Nephron (organoid): ENCODE results near the gene ARHGDIA.
A peak's percentile ranks its signal among the peaks of the same experiment; 100 is the strongest.

Experiments
- H3K27ac Mint-ChIP-seq, 3 experiments: 2 replicates each; pipeline ENCODE4 v1.8.0; 2020; ENCODE audit warnings: mixed read lengths in 3 of 3, mild to moderate bottlenecking in 2 of 3, moderate library complexity in 1 of 3
- H3K27me3 Mint-ChIP-seq: 2 replicates; pipeline ENCODE4 v1.8.0; 2021; ENCODE audit warnings: low read depth, mild to moderate bottlenecking, moderate library complexity, mixed read lengths
- H3K36me3 Mint-ChIP-seq: 2 replicates; pipeline ENCODE4 v1.8.0; 2020; ENCODE audit warnings: low read depth, mixed read lengths
- H3K4me1 Mint-ChIP-seq: 2 replicates; pipeline ENCODE4 v1.8.0; 2020; ENCODE audit warnings: mixed read lengths
- H3K4me3 Mint-ChIP-seq, 3 experiments: 2 replicates each; pipeline ENCODE4 v1.8.0; 2020; ENCODE audit warnings: mild to moderate bottlenecking in 3 of 3, mixed read lengths in 3 of 3, moderate library complexity in 2 of 3
- H3K9me3 Mint-ChIP-seq: 2 replicates; pipeline ENCODE4 v1.8.0; 2020; ENCODE audit warnings: mixed read lengths
- TF ChIP-seq, protein P1 (sequence below), 3 experiments: fragments of 200-600 bp; sonication (generic); IDR thresholded peaks; one replicate each; pipeline ENCODE4 v1.5.0; 2021; ENCODE audit warnings: antibody characterized with exemption in 3 of 3; ENCODE audit not compliant: unreplicated experiment in 3 of 3

Gene ARHGDIA

DNA sequence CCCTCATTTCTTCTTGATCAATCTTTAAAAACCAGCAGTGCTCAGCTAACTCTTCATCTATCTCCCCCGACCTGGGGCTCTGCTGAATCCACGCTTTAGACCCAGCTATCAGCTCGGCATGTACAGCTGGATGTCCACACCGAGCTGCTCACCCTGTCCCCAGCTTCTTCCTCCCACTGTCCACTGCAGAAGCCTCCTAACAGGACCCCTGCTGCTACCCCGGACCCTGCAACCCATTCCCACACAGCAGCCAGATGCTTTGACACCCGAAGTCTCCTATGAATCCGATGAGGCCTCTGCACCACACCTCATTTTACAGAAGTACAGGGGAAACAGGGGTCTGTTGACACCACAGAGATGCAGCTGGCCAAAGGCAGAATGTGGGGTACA is 53.4 kb downstream of the ARHGDIA start:
- Mint-ChIP-seq H3K36me3 (no peaks in the 10 kb centered on the region), H3K27me3 (peaks cover 9% of the 10 kb centered on the region), H3K9me3 (no peaks in the 10 kb centered on the region), H3K27ac (peak overlapping the region in 1 of 3 experiments; percentile 77), H3K4me3 (no peak overlapping the region), H3K4me1 (no peaks in the 10 kb centered on the region)
- TF ChIP-seq, protein P1, sequence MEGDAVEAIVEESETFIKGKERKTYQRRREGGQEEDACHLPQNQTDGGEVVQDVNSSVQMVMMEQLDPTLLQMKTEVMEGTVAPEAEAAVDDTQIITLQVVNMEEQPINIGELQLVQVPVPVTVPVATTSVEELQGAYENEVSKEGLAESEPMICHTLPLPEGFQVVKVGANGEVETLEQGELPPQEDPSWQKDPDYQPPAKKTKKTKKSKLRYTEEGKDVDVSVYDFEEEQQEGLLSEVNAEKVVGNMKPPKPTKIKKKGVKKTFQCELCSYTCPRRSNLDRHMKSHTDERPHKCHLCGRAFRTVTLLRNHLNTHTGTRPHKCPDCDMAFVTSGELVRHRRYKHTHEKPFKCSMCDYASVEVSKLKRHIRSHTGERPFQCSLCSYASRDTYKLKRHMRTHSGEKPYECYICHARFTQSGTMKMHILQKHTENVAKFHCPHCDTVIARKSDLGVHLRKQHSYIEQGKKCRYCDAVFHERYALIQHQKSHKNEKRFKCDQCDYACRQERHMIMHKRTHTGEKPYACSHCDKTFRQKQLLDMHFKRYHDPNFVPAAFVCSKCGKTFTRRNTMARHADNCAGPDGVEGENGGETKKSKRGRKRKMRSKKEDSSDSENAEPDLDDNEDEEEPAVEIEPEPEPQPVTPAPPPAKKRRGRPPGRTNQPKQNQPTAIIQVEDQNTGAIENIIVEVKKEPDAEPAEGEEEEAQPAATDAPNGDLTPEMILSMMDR (IDR thresholded peaks at IDR 0.05; ENCODE audit: unreplicated experiment in 3 of 3), result no peak
